Fibroblast of lung (primary cell): ENCODE data around the gene MAML3. TPM values are rescaled to one million over a fixed set of nuclear protein-coding genes. Genes with fewer than 3 reads are reported as not detected.

Experiments used
- DNase-seq, 2 donors: peaks; one replicate each; pipeline versions ENCODE4 v3.0.0 to v3.0.0-alpha.2; 2010; ENCODE audit warnings: low read depth in 2 of 2
- H2AFZ ChIP-seq: 2 replicates; pipeline ENCODE4 v1.5.1; 2012; ENCODE audit warnings: low read length, control low read depth, inconsistent platforms
- H3K27ac ChIP-seq: 2 replicates; pipeline ENCODE4 v1.5.1; 2011; ENCODE audit warnings: low read length, control low read depth; ENCODE audit not compliant: insufficient read depth
- H3K27me3 ChIP-seq: 2 replicates; pipeline ENCODE4 v1.5.1; 2011; ENCODE audit warnings: mild to moderate bottlenecking, low read length; ENCODE audit not compliant: control insufficient read depth, insufficient read depth
- H3K36me3 ChIP-seq: 2 replicates; pipeline ENCODE4 v1.5.1; 2011; ENCODE audit warnings: low read length; ENCODE audit not compliant: control insufficient read depth, insufficient read depth
- H3K4me1 ChIP-seq: 2 replicates; pipeline ENCODE4 v1.5.1; 2011; ENCODE audit warnings: low read length; ENCODE audit not compliant: control insufficient read depth, insufficient read depth; ENCODE audit errors: extremely low read depth
- H3K4me2 ChIP-seq: 2 replicates; pipeline ENCODE4 v1.5.1; 2011; ENCODE audit warnings: low read length, control low read depth; ENCODE audit not compliant: insufficient read depth; ENCODE audit errors: extremely low read depth
- H3K4me3 ChIP-seq, 4 experiments: fragments of 200-600 bp in 1 of 4; sonication (generic) in 1 of 4; replicated peaks in 1 of 4; 2 replicates each; pipeline ENCODE4 v1.5.1; 2011 to 2016; ENCODE audit warnings: low read length in 4 of 4, low read depth in 3 of 4, mild to moderate bottlenecking in 3 of 4, control low read depth in 2 of 4, inconsistent platforms in 1 of 4, mixed read lengths in 1 of 4; ENCODE audit not compliant: insufficient read depth in 1 of 4; ENCODE audit errors: control extremely low read depth in 1 of 4
- H3K79me2 ChIP-seq: 2 replicates; pipeline ENCODE4 v1.5.1; 2012; ENCODE audit warnings: mild to moderate bottlenecking, low read length, inconsistent platforms; ENCODE audit not compliant: control insufficient read depth, insufficient read depth
- H3K9ac ChIP-seq: 2 replicates; pipeline ENCODE4 v1.5.1; 2011; ENCODE audit warnings: mild to moderate bottlenecking, low read length, control low read depth; ENCODE audit not compliant: insufficient read depth
- H3K9me3 ChIP-seq: 2 replicates; pipeline ENCODE4 v1.5.1; 2012; ENCODE audit warnings: low read depth, low read length; ENCODE audit not compliant: control insufficient read depth, insufficient read depth
- H4K20me1 ChIP-seq: 2 replicates; pipeline ENCODE4 v1.5.1; 2011; ENCODE audit warnings: low read length; ENCODE audit not compliant: control insufficient read depth, insufficient read depth; ENCODE audit errors: extremely low read depth
- CTCF ChIP-seq, 2 donors: IDR thresholded peaks in 1 of 2; conservative IDR thresholded peaks in 1 of 2; 1 replicate in 1 of 2; 2 replicates in 1 of 2; pipeline ENCODE4 v1.5.1; 2011 to 2012; ENCODE audit warnings: low read length in 2 of 2, control low read depth in 1 of 2, inconsistent platforms in 1 of 2, low read depth in 1 of 2, mild to moderate bottlenecking in 1 of 2
- EZH2 ChIP-seq: IDR thresholded peaks from 2 replicates; pipeline ENCODE4 v1.5.1; 2012; ENCODE audit warnings: low read length, control low read depth, mild to moderate bottlenecking; ENCODE audit errors: missing control alignments
- polyA plus RNA-seq, 2 donors: library from polyadenylated mRNA; depleted of rRNA in 1 of 2; stranded (reverse) in 1 of 2; unstranded in 1 of 2; fragments of >200 nt; gene quantifications; 2 replicates each; pipeline ENCODE4 v1.2.1, GENCODE V29; 2011 to 2012; ENCODE audit warnings: missing spikeins in 1 of 2
- total RNA-seq: library from RNA; depleted of rRNA; stranded (reverse); fragments of >200 nt; gene quantifications from 2 replicates; pipeline ENCODE4 v1.2.1, GENCODE V29; 2014

Gene MAML3
- total and polyA plus RNA-seq, 2 donors (not counting 1 experiment from before 2014, with no cell fraction given), result 2.0 to 2.8 TPM

GRCh38 chr4:140144050-140144449 is 9.9 kb downstream of the MAML3 start:
- Histone ChIP-seq H3K27me3 (no peaks in the 10 kb centered on the region), H3K79me2 (no peaks in the 10 kb centered on the region)

GRCh38 chr4:140141210-140141835 is 12.7 kb downstream of the MAML3 start:
- Histone ChIP-seq H3K9ac (no peak overlapping the region), H3K4me3 (no peak overlapping the region), H3K36me3 (no peaks in the 10 kb centered on the region), H3K4me2 (no peak overlapping the region), H4K20me1 (no peaks in the 10 kb centered on the region), H3K4me1 (peaks cover 9% of the 10 kb centered on the region), H3K27me3 (no peaks in the 10 kb centered on the region), H3K79me2 (no peaks in the 10 kb centered on the region), H3K9me3 (no peaks in the 10 kb centered on the region), H3K27ac (no peak overlapping the region), H2AFZ (no peak overlapping the region)
- no peak for TF ChIP-seq CTCF (conservative IDR thresholded peaks at IDR 0.05 in 1 of 2, IDR thresholded peaks at IDR 0.05 in 1 of 2; ENCODE audit: low read depth in 1 of 2, low read length in 2 of 2)
- TF ChIP-seq EZH2, result no peak
- DNase-seq, result no peak

More at GRCh38 chr4:140144050-140144449, 9.9 kb downstream of the MAML3 start:
- no peak overlapping the region for H3K9ac ChIP-seq
- no peak overlapping the region for H3K27ac ChIP-seq
- no peaks in the 10 kb centered on the region for H3K9me3 ChIP-seq
- DNase-seq, result no peak
- no peak overlapping the region for H3K4me2 ChIP-seq
- H4K20me1 ChIP-seq, result no peaks in the 10 kb centered on the region
- no peak overlapping the region for H3K4me3 ChIP-seq
- H3K4me1 ChIP-seq, result no peaks in the 10 kb centered on the region
- no peaks in the 10 kb centered on the region for H3K36me3 ChIP-seq
- TF ChIP-seq EZH2 (no peak), CTCF (conservative IDR thresholded peaks at IDR 0.05 in 1 of 2, IDR thresholded peaks at IDR 0.05 in 1 of 2; ENCODE audit: low read depth in 1 of 2, low read length in 2 of 2) (no peak)
- H2AFZ ChIP-seq, result no peak overlapping the region

GRCh38 chr4:140140566-140140965 is 13.4 kb downstream of the MAML3 start:
- Histone ChIP-seq H3K9me3 (no peaks in the 10 kb centered on the region), H3K4me1 (peaks cover 15% of the 10 kb centered on the region), H3K4me2 (no peak overlapping the region), H2AFZ (no peak overlapping the region), H3K79me2 (no peaks in the 10 kb centered on the region), H3K4me3 (no peak overlapping the region), H3K36me3 (no peaks in the 10 kb centered on the region), H3K27me3 (no peaks in the 10 kb centered on the region), H3K9ac (no peak overlapping the region), H3K27ac (no peak overlapping the region), H4K20me1 (no peaks in the 10 kb centered on the region)
- no peak for TF ChIP-seq EZH2
- TF ChIP-seq CTCF (conservative IDR thresholded peaks at IDR 0.05 in 1 of 2, IDR thresholded peaks at IDR 0.05 in 1 of 2; ENCODE audit: low read depth in 1 of 2, low read length in 2 of 2), result no peak
- DNase-seq, result no peak
